ENCODE results near the gene CD1D.
"Not testable (repeated sequence)": the region's sequence is repeated elsewhere in the genome, so short reads cannot be mapped to it uniquely, and the experiment has no call there.

DNA sequence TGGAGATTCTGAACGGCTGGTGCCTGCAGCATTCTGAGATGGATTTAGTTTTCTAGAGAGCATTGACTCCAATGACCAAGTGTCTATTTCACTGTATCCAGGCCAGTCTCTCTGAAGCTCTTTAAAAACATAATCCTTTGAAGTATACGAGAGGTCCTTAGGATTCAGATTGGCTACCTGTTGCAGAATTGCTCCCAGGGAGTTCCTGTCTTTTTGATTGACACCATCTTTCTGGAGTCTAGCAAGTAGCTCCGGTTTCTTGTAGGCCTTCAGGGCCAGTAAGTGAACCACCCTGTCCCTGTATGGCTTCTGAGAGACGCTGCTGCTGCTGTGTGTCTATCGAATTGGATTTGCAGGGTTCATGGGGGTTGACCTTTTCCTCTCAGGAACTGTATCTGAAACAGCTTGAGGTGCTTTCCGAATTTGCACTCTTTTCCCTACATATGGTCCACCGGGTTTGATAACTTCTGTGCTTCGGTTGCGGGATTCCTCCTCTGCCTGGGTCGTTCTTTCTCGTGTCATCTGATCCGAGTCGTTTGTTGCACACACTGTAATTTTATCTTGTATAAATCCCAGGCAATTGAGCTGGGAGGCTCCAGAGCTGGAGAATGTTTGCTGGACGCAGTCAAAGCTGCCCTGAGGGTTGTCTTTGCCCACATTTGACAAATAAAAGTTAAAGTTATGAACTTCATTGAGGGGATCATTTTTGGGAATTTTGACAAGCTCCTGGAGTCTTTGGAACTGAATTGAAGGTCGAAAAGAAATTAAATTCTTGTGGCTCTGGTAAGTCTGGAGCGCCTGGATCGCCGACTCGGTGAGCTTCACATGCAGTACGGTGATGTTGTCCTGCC lies 3.6 kb upstream of the CD1D start:
- not testable (repeated sequence) for TF ChIP-seq POLR2A (IDR thresholded peaks at IDR 0.05)
- TF ChIP-seq, protein P1, sequence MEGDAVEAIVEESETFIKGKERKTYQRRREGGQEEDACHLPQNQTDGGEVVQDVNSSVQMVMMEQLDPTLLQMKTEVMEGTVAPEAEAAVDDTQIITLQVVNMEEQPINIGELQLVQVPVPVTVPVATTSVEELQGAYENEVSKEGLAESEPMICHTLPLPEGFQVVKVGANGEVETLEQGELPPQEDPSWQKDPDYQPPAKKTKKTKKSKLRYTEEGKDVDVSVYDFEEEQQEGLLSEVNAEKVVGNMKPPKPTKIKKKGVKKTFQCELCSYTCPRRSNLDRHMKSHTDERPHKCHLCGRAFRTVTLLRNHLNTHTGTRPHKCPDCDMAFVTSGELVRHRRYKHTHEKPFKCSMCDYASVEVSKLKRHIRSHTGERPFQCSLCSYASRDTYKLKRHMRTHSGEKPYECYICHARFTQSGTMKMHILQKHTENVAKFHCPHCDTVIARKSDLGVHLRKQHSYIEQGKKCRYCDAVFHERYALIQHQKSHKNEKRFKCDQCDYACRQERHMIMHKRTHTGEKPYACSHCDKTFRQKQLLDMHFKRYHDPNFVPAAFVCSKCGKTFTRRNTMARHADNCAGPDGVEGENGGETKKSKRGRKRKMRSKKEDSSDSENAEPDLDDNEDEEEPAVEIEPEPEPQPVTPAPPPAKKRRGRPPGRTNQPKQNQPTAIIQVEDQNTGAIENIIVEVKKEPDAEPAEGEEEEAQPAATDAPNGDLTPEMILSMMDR (IDR thresholded peaks at IDR 0.05): not testable (repeated sequence)

Measured in Peyer's patch (tissue), 4 donors.